Measurements from ENCODE around the gene AKIRIN2. TPM values are rescaled to one million over a fixed set of nuclear protein-coding genes. Genes with fewer than 3 reads are reported as not detected.

Gene AKIRIN2
- total RNA-seq, 2 donors from 2014 or later, result 70.4 to 73.5 TPM

DNA sequence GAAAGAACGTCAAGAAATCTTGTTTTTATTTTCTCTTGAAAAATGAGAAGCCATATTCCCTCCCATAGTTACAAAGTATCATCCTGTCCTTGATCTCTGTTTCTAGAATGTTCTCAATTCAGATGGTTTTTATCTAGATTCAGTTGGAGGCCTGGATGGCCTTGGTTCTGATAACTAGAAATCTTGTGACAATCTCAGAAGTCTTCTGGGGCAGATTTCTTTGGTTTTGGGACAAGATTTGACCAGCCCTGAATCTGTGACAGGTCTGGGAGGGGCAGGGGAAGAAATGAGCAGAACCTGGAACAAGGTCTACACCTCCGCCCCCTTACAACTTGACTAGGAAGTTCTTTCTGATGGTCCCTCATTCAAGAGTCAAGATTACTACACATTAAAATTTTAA lies 41.4 kb upstream of the AKIRIN2 start:
- Mint-ChIP-seq H3K27ac (no peak overlapping the region), H3K9me3 (no peaks in the 10 kb centered on the region), H3K36me3 (ENCODE audit: low read depth) (no peaks in the 10 kb centered on the region), H3K4me1 (peaks cover 4% of the 10 kb centered on the region), H3K4me3 (no peak overlapping the region), H3K27me3 (ENCODE audit: insufficient read depth) (no peaks in the 10 kb centered on the region)
- no peaks in the 10 kb centered on the region for H3K36me3 ChIP-seq (ENCODE audit: control insufficient read depth, insufficient read depth, low read length)
- H3K9me3 ChIP-seq (ENCODE audit: control insufficient read depth, low read length), result no peaks in the 10 kb centered on the region
- peaks cover 7% of the 10 kb centered on the region for H3K4me1 ChIP-seq (ENCODE audit: control insufficient read depth, insufficient read depth, low read length)
- H3K4me3 ChIP-seq (ENCODE audit: low read length), result no peak overlapping the region
- H3K9ac ChIP-seq (ENCODE audit: extremely low read depth, low read length, poor library complexity, severe bottlenecking), result no peak overlapping the region
- no peak for TF ChIP-seq CTCF (conservative IDR thresholded peaks at IDR 0.05)
- H3K27me3 ChIP-seq (ENCODE audit: control insufficient read depth, insufficient read depth, low read length, poor library complexity, severe bottlenecking), result no peaks in the 10 kb centered on the region
- WGBS, 2 experiments (ENCODE audit: insufficient coverage in 1 of 2, insufficient read length in 1 of 2), result 63% methylated on average over 2 of the region's 2 CpGs; no CpG with 5 or more reads in 1 of the 2 experiments
- no peak for DNase-seq
- no peak overlapping the region for H3K27ac ChIP-seq (ENCODE audit: low read depth, low read length)

DNA sequence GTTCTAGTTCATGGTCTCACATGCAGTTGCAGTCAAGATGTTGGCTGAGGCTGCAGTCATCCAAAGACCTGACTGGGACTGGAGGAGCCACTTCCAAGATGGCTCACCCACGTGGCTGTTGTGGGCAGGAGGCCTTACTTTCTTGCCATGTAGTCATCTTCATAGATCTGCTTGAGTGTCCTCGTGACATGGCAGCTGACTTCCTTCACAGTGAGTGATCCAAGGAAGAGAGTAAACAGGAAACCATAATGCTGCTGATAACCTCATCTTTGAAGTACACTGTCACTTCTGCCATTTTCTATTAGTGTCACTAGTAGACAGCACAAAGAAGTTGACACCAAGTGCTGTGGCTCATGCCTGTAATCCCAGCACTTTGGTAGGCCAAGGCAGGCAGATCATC lies 40.1 kb upstream of the AKIRIN2 start:
- Histone ChIP-seq H3K4me3 (ENCODE audit: low read length) (no peak overlapping the region), H3K27ac (ENCODE audit: low read depth, low read length) (no peak overlapping the region), H3K27me3 (ENCODE audit: control insufficient read depth, insufficient read depth, low read length, poor library complexity, severe bottlenecking) (no peaks in the 10 kb centered on the region), H3K9me3 (ENCODE audit: control insufficient read depth, low read length) (peaks cover 11% of the 10 kb centered on the region), H3K4me1 (ENCODE audit: control insufficient read depth, insufficient read depth, low read length) (peaks cover 7% of the 10 kb centered on the region), H3K36me3 (ENCODE audit: control insufficient read depth, insufficient read depth, low read length) (no peaks in the 10 kb centered on the region), H3K9ac (ENCODE audit: extremely low read depth, low read length, poor library complexity, severe bottlenecking) (no peak overlapping the region)
- peaks cover 3% of the 10 kb centered on the region for H3K9me3 Mint-ChIP-seq
- WGBS, 2 experiments (ENCODE audit: insufficient coverage in 1 of 2, insufficient read length in 1 of 2), result 61 to 72% methylated on average over 2 of the region's 2 CpGs
- H3K27me3 Mint-ChIP-seq (ENCODE audit: insufficient read depth), result no peaks in the 10 kb centered on the region
- no peak for TF ChIP-seq CTCF (conservative IDR thresholded peaks at IDR 0.05)
- DNase-seq, result no peak
- no peak overlapping the region for H3K4me3 Mint-ChIP-seq
- no peaks in the 10 kb centered on the region for H3K36me3 Mint-ChIP-seq (ENCODE audit: low read depth)
- H3K4me1 Mint-ChIP-seq, result peaks cover 4% of the 10 kb centered on the region
- H3K27ac Mint-ChIP-seq, result peak overlapping the region; percentile 64

DNA sequence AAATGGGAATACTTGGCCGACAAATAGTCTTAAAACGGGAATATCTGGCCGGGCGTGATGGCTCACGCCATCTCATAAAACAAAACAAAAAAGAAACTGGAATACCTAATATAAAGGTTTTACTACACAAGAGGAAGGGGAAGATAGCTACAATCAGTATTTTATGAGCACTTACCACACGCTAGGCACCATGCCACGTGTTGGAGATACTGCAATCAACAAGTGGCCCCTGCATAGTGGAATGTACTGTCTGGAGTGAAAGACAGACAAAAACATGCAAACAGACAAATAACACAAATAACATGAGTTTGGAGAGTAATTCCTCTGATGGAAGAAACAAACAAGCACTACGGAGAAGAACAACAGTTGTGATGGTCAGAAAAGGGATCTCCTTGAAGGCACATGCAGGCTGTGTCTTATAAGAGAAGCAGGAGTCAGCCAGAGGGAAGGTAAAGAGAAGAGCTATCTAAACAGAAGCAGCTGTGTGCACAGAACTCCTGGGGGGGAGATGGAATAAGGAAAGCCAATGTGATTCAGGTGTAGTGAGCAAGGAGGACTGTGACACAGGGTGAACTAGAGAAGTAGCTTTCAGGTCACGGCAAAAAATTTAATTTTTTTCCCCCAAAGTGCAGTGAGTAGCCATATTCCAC lies 39.1 kb upstream of the AKIRIN2 start:
- no peak for TF ChIP-seq CTCF (conservative IDR thresholded peaks at IDR 0.05)
- no peaks in the 10 kb centered on the region for H3K36me3 Mint-ChIP-seq (ENCODE audit: low read depth)
- Histone ChIP-seq H3K9me3 (ENCODE audit: control insufficient read depth, low read length) (peaks cover 14% of the 10 kb centered on the region), H3K4me3 (ENCODE audit: low read length) (no peak overlapping the region), H3K27ac (ENCODE audit: low read depth, low read length) (no peak overlapping the region), H3K27me3 (ENCODE audit: control insufficient read depth, insufficient read depth, low read length, poor library complexity, severe bottlenecking) (no peaks in the 10 kb centered on the region), H3K4me1 (ENCODE audit: control insufficient read depth, insufficient read depth, low read length) (peaks cover 7% of the 10 kb centered on the region), H3K36me3 (ENCODE audit: control insufficient read depth, insufficient read depth, low read length) (no peaks in the 10 kb centered on the region), H3K9ac (ENCODE audit: extremely low read depth, low read length, poor library complexity, severe bottlenecking) (no peak overlapping the region)
- H3K27ac Mint-ChIP-seq, result no peak overlapping the region
- no peak overlapping the region for H3K4me3 Mint-ChIP-seq
- H3K9me3 Mint-ChIP-seq, result peaks cover 8% of the 10 kb centered on the region
- no peak for DNase-seq
- 81 to 94% methylated on average over 1 to 8 of the region's 9 CpGs for WGBS, 2 experiments (ENCODE audit: insufficient coverage in 1 of 2, insufficient read length in 1 of 2)
- H3K4me1 Mint-ChIP-seq, result peaks cover 4% of the 10 kb centered on the region
- H3K27me3 Mint-ChIP-seq (ENCODE audit: insufficient read depth), result no peaks in the 10 kb centered on the region

Data from endodermal cell (in vitro differentiated cells).